ENCODE results near the gene RNU1-1. TPM values are rescaled to one million over a fixed set of nuclear protein-coding genes. Genes with fewer than 3 reads are reported as not detected.
"Not testable (repeated sequence)": the region's sequence is repeated elsewhere in the genome, so short reads cannot be mapped to it uniquely, and the experiment has no call there.

The RNU1-1 gene
- total and polyA plus RNA-seq, 2 donors, result under 0.01 TPM; not detected in 1

GRCh38 chr1:16535898-16536297 lies 21.8 kb upstream of the RNU1-1 start:
- H3K4me1 ChIP-seq (ENCODE audit: insufficient read depth); DNase-seq (ENCODE audit: extremely low spot score); H3K4me3 ChIP-seq (ENCODE audit: low read depth, low read length); H3K36me3 ChIP-seq (ENCODE audit: insufficient read depth); H3K27ac ChIP-seq (ENCODE audit: low read depth): not testable (repeated sequence)
- WGBS, result 57% methylated on average over 22 of the region's 22 CpGs

- H3K27ac ChIP-seq (ENCODE audit: low read depth); H3K4me3 ChIP-seq (ENCODE audit: low read depth, low read length); H3K36me3 ChIP-seq (ENCODE audit: insufficient read depth); H3K4me1 ChIP-seq (ENCODE audit: insufficient read depth); DNase-seq (ENCODE audit: extremely low spot score): not testable (repeated sequence)
- WGBS, result 21% methylated on average over 34 of the region's 34 CpGs
These were observed 21.4 kb upstream of the RNU1-1 start for GRCh38 chr1:16535487-16535886.

- 6% methylated on average over 29 of the region's 43 CpGs for WGBS
- DNase-seq (ENCODE audit: extremely low spot score); H3K27ac ChIP-seq (ENCODE audit: low read depth); H3K4me1 ChIP-seq (ENCODE audit: insufficient read depth); H3K36me3 ChIP-seq (ENCODE audit: insufficient read depth); H3K4me3 ChIP-seq (ENCODE audit: low read depth, low read length): not testable (repeated sequence)
These were observed 20.9 kb upstream of the RNU1-1 start for GRCh38 chr1:16534829-16535456.

GRCh38 chr1:16534239-16534828 lies 20.2 kb upstream of the RNU1-1 start:
- not testable (repeated sequence) for H3K4me1 ChIP-seq (ENCODE audit: insufficient read depth); H3K27ac ChIP-seq (ENCODE audit: low read depth); H3K36me3 ChIP-seq (ENCODE audit: insufficient read depth); H3K4me3 ChIP-seq (ENCODE audit: low read depth, low read length); DNase-seq (ENCODE audit: extremely low spot score)
- WGBS, result 12% methylated on average over 34 of the region's 44 CpGs

GRCh38 chr1:16532235-16532991 lies 18.3 kb upstream of the RNU1-1 start:
- H3K36me3 ChIP-seq (ENCODE audit: insufficient read depth); H3K4me1 ChIP-seq (ENCODE audit: insufficient read depth); H3K4me3 ChIP-seq (ENCODE audit: low read depth, low read length); DNase-seq (ENCODE audit: extremely low spot score); H3K27ac ChIP-seq (ENCODE audit: low read depth): not testable (repeated sequence)
- WGBS, result 24% methylated on average over 25 of the region's 32 CpGs

- DNase-seq (ENCODE audit: extremely low spot score); H3K4me1 ChIP-seq (ENCODE audit: insufficient read depth); H3K4me3 ChIP-seq (ENCODE audit: low read depth, low read length); H3K36me3 ChIP-seq (ENCODE audit: insufficient read depth); H3K27ac ChIP-seq (ENCODE audit: low read depth): not testable (repeated sequence)
- 68% methylated on average over 3 of the region's 3 CpGs for WGBS
These were observed 14.3 kb upstream of the RNU1-1 start for GRCh38 chr1:16528338-16528737.

- not testable (repeated sequence) for DNase-seq (ENCODE audit: extremely low spot score); H3K4me1 ChIP-seq (ENCODE audit: insufficient read depth); H3K36me3 ChIP-seq (ENCODE audit: insufficient read depth); H3K4me3 ChIP-seq (ENCODE audit: low read depth, low read length); H3K27ac ChIP-seq (ENCODE audit: low read depth)
These were observed 11.7 kb upstream of the RNU1-1 start for GRCh38 chr1:16525769-16526168.

GRCh38 chr1:16521679-16522078 lies 7.6 kb upstream of the RNU1-1 start:
- WGBS, result 65% methylated on average over 5 of the region's 5 CpGs
- H3K36me3 ChIP-seq (ENCODE audit: insufficient read depth); DNase-seq (ENCODE audit: extremely low spot score); H3K4me3 ChIP-seq (ENCODE audit: low read depth, low read length); H3K4me1 ChIP-seq (ENCODE audit: insufficient read depth); H3K27ac ChIP-seq (ENCODE audit: low read depth): not testable (repeated sequence)

- no peaks in the 10 kb centered on the region for H3K36me3 ChIP-seq (ENCODE audit: insufficient read depth)
- no peak for DNase-seq (ENCODE audit: extremely low spot score)
- no peak overlapping the region for H3K27ac ChIP-seq (ENCODE audit: low read depth)
- H3K4me1 ChIP-seq (ENCODE audit: insufficient read depth), result no peaks in the 10 kb centered on the region
- H3K4me3 ChIP-seq (ENCODE audit: low read depth, low read length), result no peak overlapping the region
- 42% methylated on average over 12 of the region's 12 CpGs for WGBS
These were observed 7.2 kb upstream of the RNU1-1 start for GRCh38 chr1:16521288-16521583.

GRCh38 chr1:16520435-16521287 lies 6.6 kb upstream of the RNU1-1 start:
- not testable (repeated sequence) for DNase-seq (ENCODE audit: extremely low spot score); H3K4me1 ChIP-seq (ENCODE audit: insufficient read depth); H3K36me3 ChIP-seq (ENCODE audit: insufficient read depth); H3K27ac ChIP-seq (ENCODE audit: low read depth); H3K4me3 ChIP-seq (ENCODE audit: low read depth, low read length)
- WGBS, result 27% methylated on average over 48 of the region's 48 CpGs

GRCh38 chr1:16519255-16519951 lies 5.3 kb upstream of the RNU1-1 start:
- not testable (repeated sequence) for H3K4me1 ChIP-seq (ENCODE audit: insufficient read depth); DNase-seq (ENCODE audit: extremely low spot score); H3K36me3 ChIP-seq (ENCODE audit: insufficient read depth); H3K4me3 ChIP-seq (ENCODE audit: low read depth, low read length); H3K27ac ChIP-seq (ENCODE audit: low read depth)
- 41% methylated on average over 5 of the region's 6 CpGs for WGBS

- H3K27ac ChIP-seq (ENCODE audit: low read depth); H3K36me3 ChIP-seq (ENCODE audit: insufficient read depth); H3K4me3 ChIP-seq (ENCODE audit: low read depth, low read length); DNase-seq (ENCODE audit: extremely low spot score); H3K4me1 ChIP-seq (ENCODE audit: insufficient read depth): not testable (repeated sequence)
- 42% methylated on average over 3 of the region's 3 CpGs for WGBS
These were observed 4.8 kb upstream of the RNU1-1 start for GRCh38 chr1:16518913-16519254.

GRCh38 chr1:16516694-16517410 lies 2.8 kb upstream of the RNU1-1 start:
- not testable (repeated sequence) for H3K4me3 ChIP-seq (ENCODE audit: low read depth, low read length); H3K27ac ChIP-seq (ENCODE audit: low read depth); H3K36me3 ChIP-seq (ENCODE audit: insufficient read depth); H3K4me1 ChIP-seq (ENCODE audit: insufficient read depth); DNase-seq (ENCODE audit: extremely low spot score)
- WGBS, result 73% methylated on average over 5 of the region's 5 CpGs
